HG02885 (cell line): ENCODE results near the gene CRABP1.

ENCODE experiments used
- ATAC-seq: cut with Tn5 transposase; IDR thresholded peaks from one replicate; pipeline ENCODE4 v1.9.1; 2021; ENCODE audit warnings: mild to moderate bottlenecking; ENCODE audit not compliant: unreplicated experiment, poor library complexity

Gene CRABP1

DNA sequence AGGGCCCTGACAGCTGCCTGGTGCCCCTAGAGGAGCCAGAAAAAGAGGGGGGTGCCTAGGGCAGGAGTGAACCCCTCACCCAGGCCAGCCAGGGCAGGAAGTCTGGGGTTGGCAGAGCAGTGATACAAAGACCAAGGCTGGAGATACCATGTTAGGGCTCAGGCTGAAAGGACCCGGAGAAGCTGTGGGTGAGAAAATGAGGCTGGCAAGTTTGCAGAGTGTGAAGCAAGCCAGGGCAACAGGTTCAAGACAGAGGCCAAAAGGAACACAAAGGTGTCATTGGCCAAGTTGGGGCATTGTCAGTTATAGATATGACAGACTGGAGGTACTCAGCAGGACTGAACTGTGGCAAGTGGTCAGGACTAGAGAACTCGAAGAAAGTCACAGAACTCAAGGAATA is 57.2 kb downstream of the CRABP1 start:
- ATAC-seq: no peak
